HG02678 (cell line): ENCODE results near the gene OR4B1.

Experiments used
- ATAC-seq: cut with Tn5 transposase; IDR thresholded peaks from one replicate; pipeline ENCODE4 v1.9.1; 2021; ENCODE audit warnings: mild to moderate bottlenecking, moderate library complexity; ENCODE audit not compliant: unreplicated experiment

OR4B1 gene

GRCh38 chr11:48248902-48249301 lies 32.3 kb downstream of the OR4B1 start:
- ATAC-seq, result no peak

- no peak for ATAC-seq
Measured at GRCh38 chr11:48261600-48261999, 45.0 kb downstream of the OR4B1 start.

- ATAC-seq, result no peak
Measured at GRCh38 chr11:48263423-48263911, 46.9 kb downstream of the OR4B1 start, which contains the start of gene OR4X1. Gene OR4X1 (plus strand): TSS chr11:48263861. CDS start chr11:48263861, 0 bp downstream.
